GM13977 (cell line): Measurements from ENCODE around the gene TUBB6.

Source experiments
- DNase-seq: peaks from one replicate; pipeline ENCODE4 v3.0.0; 2012; ENCODE audit warnings: low spot score
- in situ Hi-C: fragments of 300-500 bp; cut with MboI; formaldehyde crosslinking; loops from one replicate; pipeline ENCODE4 v1.12.0; 2022; ENCODE audit warnings: low sequenced_read_pairs, low pct_unique_long_range_greater_than_20kb, mixed read lengths, inconsistent platforms; ENCODE audit not compliant: unreplicated experiment
- TF ChIP-seq, protein P1 (sequence below): IDR thresholded peaks from 2 replicates; pipeline ENCODE4 v1.5.1; 2012; ENCODE audit warnings: mild to moderate bottlenecking, control low read depth; ENCODE audit not compliant: insufficient read depth; ENCODE audit errors: extremely low read depth, missing control alignments

TUBB6 gene

DNA sequence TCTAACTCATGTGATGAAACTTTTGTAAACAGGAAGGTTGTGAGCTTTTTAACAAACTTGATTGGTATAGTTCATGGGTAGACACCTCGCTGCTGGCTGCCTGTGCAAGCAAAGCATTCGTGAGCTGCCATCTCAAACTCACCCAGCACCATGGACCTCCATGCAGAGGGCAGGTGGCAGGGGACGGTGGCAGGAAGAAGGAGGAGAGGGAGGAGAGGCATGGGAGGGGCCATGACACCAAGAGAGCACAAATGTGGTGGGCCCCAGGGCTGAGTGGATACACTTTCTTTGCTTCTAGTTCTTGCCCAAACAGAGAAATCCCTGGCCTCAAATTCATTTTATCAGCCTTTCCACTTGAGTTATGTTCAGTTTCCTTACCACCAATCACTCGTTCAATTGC lies 39.9 kb downstream of the TUBB6 start:
- in situ Hi-C loops = no loop called here
- DNase-seq = no peak
- TF ChIP-seq, protein P1, sequence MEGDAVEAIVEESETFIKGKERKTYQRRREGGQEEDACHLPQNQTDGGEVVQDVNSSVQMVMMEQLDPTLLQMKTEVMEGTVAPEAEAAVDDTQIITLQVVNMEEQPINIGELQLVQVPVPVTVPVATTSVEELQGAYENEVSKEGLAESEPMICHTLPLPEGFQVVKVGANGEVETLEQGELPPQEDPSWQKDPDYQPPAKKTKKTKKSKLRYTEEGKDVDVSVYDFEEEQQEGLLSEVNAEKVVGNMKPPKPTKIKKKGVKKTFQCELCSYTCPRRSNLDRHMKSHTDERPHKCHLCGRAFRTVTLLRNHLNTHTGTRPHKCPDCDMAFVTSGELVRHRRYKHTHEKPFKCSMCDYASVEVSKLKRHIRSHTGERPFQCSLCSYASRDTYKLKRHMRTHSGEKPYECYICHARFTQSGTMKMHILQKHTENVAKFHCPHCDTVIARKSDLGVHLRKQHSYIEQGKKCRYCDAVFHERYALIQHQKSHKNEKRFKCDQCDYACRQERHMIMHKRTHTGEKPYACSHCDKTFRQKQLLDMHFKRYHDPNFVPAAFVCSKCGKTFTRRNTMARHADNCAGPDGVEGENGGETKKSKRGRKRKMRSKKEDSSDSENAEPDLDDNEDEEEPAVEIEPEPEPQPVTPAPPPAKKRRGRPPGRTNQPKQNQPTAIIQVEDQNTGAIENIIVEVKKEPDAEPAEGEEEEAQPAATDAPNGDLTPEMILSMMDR = no peak

DNA sequence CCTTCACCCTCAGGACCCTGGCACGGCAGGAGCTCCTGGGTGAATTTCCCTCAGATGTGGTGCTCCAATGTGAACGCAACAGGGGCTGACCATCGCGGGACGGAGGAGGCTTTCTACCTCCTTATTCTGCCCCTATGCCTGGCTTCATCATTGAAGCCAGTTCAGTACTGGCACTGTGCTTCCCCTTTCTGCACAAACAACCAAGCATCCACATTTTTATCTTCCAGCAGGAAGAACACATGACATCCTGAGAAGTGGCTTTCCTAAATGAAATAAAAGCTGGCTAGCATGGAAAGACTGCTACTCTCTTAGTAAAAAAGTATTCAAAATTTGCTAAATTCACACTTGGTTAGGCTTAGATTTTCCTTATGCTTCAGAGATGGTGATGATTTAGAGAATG lies 44.1 kb downstream of the TUBB6 start:
- in situ Hi-C loops = no loop called here
- no peak for DNase-seq
- TF ChIP-seq, protein P1 = no peak

DNA sequence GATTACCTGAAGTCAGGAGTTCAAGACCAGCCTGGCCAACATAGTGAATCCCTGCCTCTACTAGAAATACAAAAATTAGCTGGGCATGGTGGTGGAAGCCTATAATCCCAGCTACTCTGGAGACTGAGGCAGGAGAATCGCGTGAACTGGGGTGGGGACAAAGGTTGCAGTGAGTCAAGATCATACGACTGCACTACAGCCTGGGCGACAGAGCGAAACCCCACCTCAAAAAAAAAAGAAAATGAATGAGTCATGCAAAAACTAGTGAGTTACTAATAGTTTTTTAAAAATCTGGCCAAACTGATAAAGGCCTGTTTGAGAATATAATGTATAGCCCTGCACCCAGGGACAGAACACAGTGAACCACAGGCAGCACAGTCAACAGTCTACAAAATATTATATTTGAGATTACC lies 51.5 kb downstream of the TUBB6 start:
- TF ChIP-seq, protein P1 = no peak
- no peak for DNase-seq
- in situ Hi-C loops = no loop called here

DNA sequence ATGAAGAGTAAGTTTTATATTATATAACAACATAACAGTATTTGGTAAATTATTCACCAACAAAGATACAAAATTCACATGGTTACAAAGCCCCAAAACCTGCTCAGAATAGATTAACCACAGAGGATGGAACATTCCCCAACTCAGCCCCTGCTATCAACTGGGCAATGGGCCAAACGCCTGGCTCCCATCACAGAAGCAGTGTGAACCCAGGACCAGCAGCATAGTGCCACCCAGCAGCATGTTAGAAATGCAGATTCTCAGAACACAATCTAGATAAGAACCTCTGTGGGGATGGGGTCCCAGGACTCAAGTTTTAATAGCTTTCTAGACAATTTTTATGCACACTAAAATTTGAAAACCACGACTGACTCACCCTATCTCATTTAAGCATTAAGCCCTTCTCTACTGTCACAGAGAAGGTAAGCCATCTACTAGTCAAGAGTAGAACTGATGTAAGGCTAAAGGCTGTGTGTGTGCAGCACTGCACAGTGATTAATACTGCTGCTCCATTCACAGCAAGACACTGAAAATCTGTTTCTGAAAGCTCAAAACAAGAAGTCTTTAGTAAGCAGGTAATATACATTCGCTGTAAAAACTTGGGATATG lies 53.8 kb downstream of the TUBB6 start:
- in situ Hi-C loops = no loop called here
- TF ChIP-seq, protein P1 = no peak
- no peak for DNase-seq

DNA sequence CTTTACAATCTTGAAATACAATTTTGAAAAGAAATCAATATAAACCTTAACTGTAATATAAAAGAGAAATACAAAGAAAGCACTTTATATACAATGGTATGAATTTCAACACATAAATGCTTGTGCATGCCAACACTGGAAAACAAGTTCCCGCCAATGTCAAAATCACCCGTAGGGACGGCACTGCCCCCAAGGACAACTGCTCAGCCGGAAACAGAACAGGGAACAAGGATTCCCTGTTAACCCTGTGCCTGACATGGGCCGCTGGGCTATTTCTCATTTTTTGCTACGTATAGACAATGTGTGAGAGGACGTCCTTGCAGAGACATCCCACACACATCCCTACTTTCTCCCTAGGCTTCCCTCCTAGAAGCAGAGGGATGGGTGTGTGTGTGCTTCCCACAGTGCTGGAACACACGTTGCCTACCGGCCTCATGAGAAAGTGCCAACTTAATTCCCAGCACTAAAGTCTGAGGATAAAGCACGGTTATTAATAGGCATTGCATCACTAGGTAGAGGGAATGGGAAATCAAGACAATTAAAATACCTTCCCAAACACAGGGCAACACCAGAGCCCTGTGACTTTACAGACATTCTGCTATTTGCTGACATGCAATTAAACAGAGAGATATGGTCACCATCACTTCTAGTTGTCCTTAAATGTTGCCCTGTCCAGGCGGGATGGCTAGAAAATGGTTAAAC lies 54.6 kb downstream of the TUBB6 start:
- DNase-seq = no peak
- in situ Hi-C loops = no loop called here
- TF ChIP-seq, protein P1 = no peak

DNA sequence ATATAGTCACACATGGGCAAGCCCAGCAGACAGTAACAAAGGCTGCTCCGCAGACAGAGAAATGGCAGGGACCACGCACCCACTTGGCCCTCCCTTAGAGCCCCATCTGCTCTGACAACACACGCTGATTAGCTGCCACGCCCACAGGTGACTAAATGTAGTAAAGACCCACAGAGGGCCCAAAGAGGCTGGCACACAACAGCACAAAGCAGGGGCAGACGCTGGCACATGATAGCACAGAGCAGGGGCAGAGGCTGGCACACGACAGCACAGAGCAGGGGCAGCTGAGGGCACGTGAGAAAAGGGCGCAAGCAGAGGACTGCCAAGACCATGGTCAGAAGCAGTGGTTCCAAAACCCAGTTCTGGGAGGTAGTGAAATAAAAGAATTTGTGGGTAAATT lies 58.3 kb downstream of the TUBB6 start:
- TF ChIP-seq, protein P1 = no peak
- no peak for DNase-seq
- in situ Hi-C loops = no loop called here
